GM12878 (cell line): ENCODE measurements around the gene ALDH1A2. TPM values are rescaled to one million over a fixed set of nuclear protein-coding genes. Genes with fewer than 3 reads are reported as not detected.

Experiments used
- ATAC-seq: fragments of 200-7000 bp; cut with Tn5 transposase; 3 replicates; pipeline ENCODE4 v1.9.1; 2020; ENCODE audit warnings: mild to moderate bottlenecking, moderate library complexity
- BruUV-seq: library from RNA; stranded (reverse); fragments of 400-500 nt; replicated peaks from 2 replicates; lab custom pipeline; 2021; lab: Mats Ljungman, UMichigan
- CTCF ChIA-PET: fragments of 300-600 bp; sonication (Branson Sonifier 250); formaldehyde crosslinking; extraction: SDS; loops from one replicate; lab custom pipeline; 2021; ENCODE audit warnings: inconsistent platforms; lab: Yijun Ruan, JAX
- POLR2A ChIA-PET: fragments of 350-600 bp; formaldehyde crosslinking; extraction: SDS; loops from one replicate; lab custom pipeline; 2021; ENCODE audit warnings: inconsistent platforms; lab: Charles Lee
- RAD21 ChIA-PET: fragments of 300-600 bp; sonication (Branson Sonifier 250); formaldehyde crosslinking; loops from one replicate; lab custom pipeline; 2023; ENCODE audit warnings: antibody characterized with exemption; ENCODE audit not compliant: unreplicated experiment; lab: Charles Lee
- SMC1A ChIA-PET: fragments of 300-600 bp; sonication (Branson Sonifier 250); formaldehyde crosslinking; loops from one replicate; lab custom pipeline; 2023; ENCODE audit not compliant: unreplicated experiment, uncharacterized antibody; lab: Charles Lee
- DNase-seq: peaks from one replicate; pipeline ENCODE4 v3.0.0-alpha.2; 2011; ENCODE audit warnings: low read depth, low spot score
- FAIRE-seq: peaks from 3 replicates; lab custom pipeline; 2011; peaks lifted over from hg19 to GRCh38; lab: Jason Lieb, UNC
- H2AFZ ChIP-seq: 2 replicates; pipeline ENCODE4 v1.6.0; 2011; ENCODE audit warnings: low read depth, low read length, control low read depth; ENCODE audit not compliant: control insufficient read depth
- H3K27ac ChIP-seq: 2 replicates; pipeline ENCODE4 v1.5.1; 2011; ENCODE audit warnings: control low read depth; ENCODE audit not compliant: control insufficient read depth, insufficient read depth
- H3K27me3 ChIP-seq, 2 experiments: replicated peaks in 1 of 2; 2 replicates each; pipeline versions ENCODE4 v1.6.0 to v1.6.1; 2011; ENCODE audit warnings: low read length in 1 of 2; ENCODE audit not compliant: control insufficient read depth in 2 of 2, insufficient read depth in 2 of 2
- H3K36me3 ChIP-seq, 2 experiments: 2 replicates each; pipeline ENCODE4 v1.5.1; 2011; ENCODE audit warnings: low read length in 1 of 2; ENCODE audit not compliant: control insufficient read depth in 2 of 2, insufficient read depth in 2 of 2
- H3K4me1 ChIP-seq: 2 replicates; pipeline ENCODE4 v1.6.1; 2011; ENCODE audit warnings: mild to moderate bottlenecking, low read length, moderate library complexity, mixed read lengths; ENCODE audit not compliant: control insufficient read depth, insufficient read depth
- H3K4me2 ChIP-seq: 2 replicates; pipeline ENCODE4 v1.6.0; 2011; ENCODE audit warnings: control low read depth; ENCODE audit not compliant: control insufficient read depth, insufficient read depth
- H3K4me3 ChIP-seq: fragments of 200-600 bp; sonication (generic); 2 replicates; pipeline ENCODE4 v1.5.1; 2016
- H3K79me2 ChIP-seq: 2 replicates; pipeline ENCODE4 v1.6.0; 2011; ENCODE audit warnings: low read length; ENCODE audit not compliant: control insufficient read depth, insufficient read depth
- H3K9ac ChIP-seq: 2 replicates; pipeline ENCODE4 v1.8.0; 2011; ENCODE audit warnings: low read length, control low read depth, mixed read lengths; ENCODE audit not compliant: control insufficient read depth, insufficient read depth
- H3K9me3 ChIP-seq: replicated peaks from 3 replicates; pipeline ENCODE4 v1.5.1; 2011; ENCODE audit warnings: mild to moderate bottlenecking, low read length; ENCODE audit not compliant: control insufficient read depth, insufficient read depth
- H4K20me1 ChIP-seq: 2 replicates; pipeline ENCODE4 v1.6.0; 2011; ENCODE audit not compliant: control insufficient read depth, insufficient read depth
- BCLAF1 ChIP-seq: fragments of 450-650 bp; IDR thresholded peaks from 2 replicates; pipeline ENCODE4 v1.6.1; 2017; ENCODE audit warnings: antibody characterized with exemption, mild to moderate bottlenecking, moderate library complexity
- CREM ChIP-seq: IDR thresholded peaks from 2 replicates; pipeline ENCODE4 v1.6.1; 2014; ENCODE audit warnings: antibody characterized with exemption, low read depth
- EGR1 ChIP-seq, 2 experiments: IDR thresholded peaks; 1 replicate in 1 of 2; 2 replicates in 1 of 2; pipeline ENCODE4 v1.6.1; 2011 to 2012; ENCODE audit warnings: low read depth in 2 of 2, low read length in 2 of 2, borderline replicate concordance in 1 of 2, mild to moderate bottlenecking in 1 of 2, moderate library complexity in 1 of 2
- ETV6 ChIP-seq, 2 experiments: fragments of 450-650 bp in 1 of 2; IDR thresholded peaks in 1 of 2; conservative IDR thresholded peaks in 1 of 2; 2 replicates each; pipeline ENCODE4 v1.6.1; 2014; ENCODE audit warnings: antibody characterized with exemption in 1 of 2, borderline replicate concordance in 1 of 2, low read depth in 1 of 2, mild to moderate bottlenecking in 1 of 2, moderate library complexity in 1 of 2
- JUND ChIP-seq: IDR thresholded peaks from 2 replicates; pipeline ENCODE4 v1.6.1; 2012; ENCODE audit warnings: low read depth, mild to moderate bottlenecking, low read length, improper control_type of control experiment, moderate library complexity
- MTA2 ChIP-seq: fragments of 450-650 bp; IDR thresholded peaks from 2 replicates; pipeline ENCODE4 v1.6.1; 2016; ENCODE audit warnings: low read depth, mild to moderate bottlenecking, moderate library complexity
- POLR2AphosphoS2 ChIP-seq: IDR thresholded peaks from 2 replicates; pipeline ENCODE4 v1.6.1; 2011; ENCODE audit warnings: low read depth, mild to moderate bottlenecking, low read length, improper control_type of control experiment, moderate library complexity
- RFX5 ChIP-seq: IDR thresholded peaks from 2 replicates; pipeline ENCODE4 v1.6.1; 2011; ENCODE audit warnings: low read depth, low read length, improper control_type of control experiment
- RUNX3 ChIP-seq: IDR thresholded peaks from 2 replicates; pipeline ENCODE4 v1.6.1; 2012; ENCODE audit warnings: low read length, inconsistent platforms
- SKIL ChIP-seq: fragments of 450-650 bp; IDR thresholded peaks from 2 replicates; pipeline ENCODE4 v1.6.1; 2017; ENCODE audit warnings: mild to moderate bottlenecking, low read depth, inconsistent platforms; ENCODE audit not compliant: poor library complexity, severe bottlenecking
- TBL1XR1 ChIP-seq: IDR thresholded peaks from 2 replicates; pipeline ENCODE4 v1.6.1; 2012; ENCODE audit warnings: low read depth, low read length, improper control_type of control experiment
- WGBS: methylation state at CpG from one replicate; pipeline ENCODE4 v1.1.6; 2016; ENCODE audit warnings: low lambda C conversion rate; ENCODE audit not compliant: insufficient replicate concordance, insufficient coverage; ENCODE audit errors: missing lambda C conversion rate; 5-methylcytosine and 5-hydroxymethylcytosine counted together
- in situ Hi-C: fragments of 300-500 bp; cut with MboI; formaldehyde crosslinking; loops from 9 replicates; pipeline ENCODE4 v1.14.3; 2018; ENCODE audit warnings: mixed read lengths
- intact Hi-C: fragments of 100-400 bp; cut with micrococcal nuclease; formaldehyde crosslinking; loops from one replicate; pipeline ENCODE4 v1.14.2; 2022; ENCODE audit not compliant: unreplicated experiment
- polyA plus RNA-seq, 11 experiments: library from polyadenylated mRNA; depleted of rRNA in 4 of 11; unstranded in 6 of 11; stranded (reverse) in 5 of 11; fragments of >200 nt; fragmentation: Nextera tagmentation in 4 of 11; fragmentation: Illumina TruSeq in 1 of 11; extraction: Ambion mirVana in 4 of 11; extraction: Trizol in 1 of 11; gene quantifications; 1 replicate in 1 of 11; 2 replicates in 10 of 11; pipeline versions ENCODE4 v1.2.1 to v1.2.3, GENCODE V29; 2011 to 2016; ENCODE audit warnings: inconsistent platforms in 2 of 11, missing spikeins in 2 of 11, low read depth in 1 of 11
- total RNA-seq, 4 experiments: library from RNA; depleted of rRNA in 3 of 4; stranded (reverse); fragments of >200 nt in 3 of 4; fragmentation: Illumina TruSeq in 1 of 4; extraction: Trizol in 1 of 4; gene quantifications; 2 replicates each; pipeline versions ENCODE4 v1.2.1 to v1.2.3, GENCODE V29; 2013 to 2021
- TF ChIP-seq, protein P1 (sequence below): fragments of 450-650 bp; formaldehyde crosslinking; IDR thresholded peaks from 2 replicates; pipeline ENCODE4 v1.5.0; 2022; ENCODE audit warnings: mild to moderate bottlenecking, missing genetic modification characterization
- TF ChIP-seq, protein P2 (sequence below): IDR thresholded peaks from 2 replicates; pipeline ENCODE4 v1.6.1; 2012; ENCODE audit warnings: low read depth, low read length, improper control_type of control experiment

ALDH1A2 gene
- total and polyA plus RNA-seq, 10 of the 15 experiments (the other 5 are each of a cell fraction or from before 2014, with no cell fraction given), result 0.06 to 0.92 (median 0.18) TPM; not detected in 5

GRCh38 chr15:58077427-58077826, 11.9 kb upstream of the ALDH1A2 start (continued):
- TF ChIP-seq BCLAF1, result no peak
- no peak for TF ChIP-seq CREM
- TF ChIP-seq TBL1XR1, result no peak
- no peak for TF ChIP-seq RFX5
- no peak for TF ChIP-seq ETV6 (conservative IDR thresholded peaks at IDR 0.05 in 1 of 2, IDR thresholded peaks at IDR 0.05 in 1 of 2; ENCODE audit: borderline replicate concordance in 1 of 2, low read depth in 1 of 2)
- TF ChIP-seq SKIL, result no peak

DNA sequence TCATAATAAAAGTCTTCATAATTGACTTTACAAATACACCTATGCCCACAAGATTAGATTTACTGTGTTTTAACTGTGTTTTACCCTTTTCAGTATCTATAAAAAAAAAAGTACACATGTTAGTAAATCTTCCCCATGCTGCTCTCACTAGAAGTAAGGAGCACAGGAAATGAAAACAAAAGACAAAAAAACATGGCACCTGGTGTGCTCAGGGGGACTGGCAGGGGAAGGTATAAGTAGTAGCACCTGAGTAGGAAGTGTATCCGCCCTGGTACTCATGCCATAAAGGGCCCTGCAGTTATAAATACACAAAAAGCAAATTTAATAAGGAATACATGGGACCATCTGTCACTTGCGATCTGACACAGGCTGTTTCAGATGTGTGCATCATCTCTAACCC, 8.9 kb upstream of the ALDH1A2 start:
- Histone ChIP-seq H3K9ac (no peak overlapping the region), H3K79me2 (no peaks in the 10 kb centered on the region), H3K4me3 (no peak overlapping the region), H3K27ac (no peak overlapping the region), H3K4me1 (no peaks in the 10 kb centered on the region), H3K4me2 (no peak overlapping the region), H3K27me3 (peaks cover 1 to 2% of the 10 kb centered on the region in 2 experiments; a peak in 2 of 4 replicates), H3K9me3 (no peaks in the 10 kb centered on the region), H3K36me3 (no peaks in the 10 kb centered on the region), H4K20me1 (no peaks in the 10 kb centered on the region), H2AFZ (no peak overlapping the region)
- no peak for ATAC-seq
- in situ Hi-C loops, result no loop called here
- WGBS, result 44% methylated on average over 2 of the region's 2 CpGs
- RAD21 ChIA-PET, result no interaction called here
- POLR2A ChIA-PET, result no interaction called here
- CTCF ChIA-PET, result no interaction called here
- no peak for DNase-seq
- intact Hi-C loops, result loop anchor here (10.0 kb wide), 1 partner anchor 330 kb away; no protein-coding TSS in a partner anchor
- BruUV-seq, result no TSS peak
- no peak for FAIRE-seq
- SMC1A ChIA-PET, result no interaction called here
- TF ChIP-seq, protein P1, sequence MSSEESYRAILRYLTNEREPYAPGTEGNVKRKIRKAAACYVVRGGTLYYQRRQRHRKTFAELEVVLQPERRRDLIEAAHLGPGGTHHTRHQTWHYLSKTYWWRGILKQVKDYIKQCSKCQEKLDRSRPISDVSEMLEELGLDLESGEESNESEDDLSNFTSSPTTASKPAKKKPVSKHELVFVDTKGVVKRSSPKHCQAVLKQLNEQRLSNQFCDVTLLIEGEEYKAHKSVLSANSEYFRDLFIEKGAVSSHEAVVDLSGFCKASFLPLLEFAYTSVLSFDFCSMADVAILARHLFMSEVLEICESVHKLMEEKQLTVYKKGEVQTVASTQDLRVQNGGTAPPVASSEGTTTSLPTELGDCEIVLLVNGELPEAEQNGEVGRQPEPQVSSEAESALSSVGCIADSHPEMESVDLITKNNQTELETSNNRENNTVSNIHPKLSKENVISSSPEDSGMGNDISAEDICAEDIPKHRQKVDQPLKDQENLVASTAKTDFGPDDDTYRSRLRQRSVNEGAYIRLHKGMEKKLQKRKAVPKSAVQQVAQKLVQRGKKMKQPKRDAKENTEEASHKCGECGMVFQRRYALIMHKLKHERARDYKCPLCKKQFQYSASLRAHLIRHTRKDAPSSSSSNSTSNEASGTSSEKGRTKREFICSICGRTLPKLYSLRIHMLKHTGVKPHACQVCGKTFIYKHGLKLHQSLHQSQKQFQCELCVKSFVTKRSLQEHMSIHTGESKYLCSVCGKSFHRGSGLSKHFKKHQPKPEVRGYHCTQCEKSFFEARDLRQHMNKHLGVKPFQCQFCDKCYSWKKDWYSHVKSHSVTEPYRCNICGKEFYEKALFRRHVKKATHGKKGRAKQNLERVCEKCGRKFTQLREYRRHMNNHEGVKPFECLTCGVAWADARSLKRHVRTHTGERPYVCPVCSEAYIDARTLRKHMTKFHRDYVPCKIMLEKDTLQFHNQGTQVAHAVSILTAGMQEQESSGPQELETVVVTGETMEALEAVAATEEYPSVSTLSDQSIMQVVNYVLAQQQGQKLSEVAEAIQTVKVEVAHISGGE (CRISPR knock-in tag), result no peak
- TF ChIP-seq, protein P2, sequence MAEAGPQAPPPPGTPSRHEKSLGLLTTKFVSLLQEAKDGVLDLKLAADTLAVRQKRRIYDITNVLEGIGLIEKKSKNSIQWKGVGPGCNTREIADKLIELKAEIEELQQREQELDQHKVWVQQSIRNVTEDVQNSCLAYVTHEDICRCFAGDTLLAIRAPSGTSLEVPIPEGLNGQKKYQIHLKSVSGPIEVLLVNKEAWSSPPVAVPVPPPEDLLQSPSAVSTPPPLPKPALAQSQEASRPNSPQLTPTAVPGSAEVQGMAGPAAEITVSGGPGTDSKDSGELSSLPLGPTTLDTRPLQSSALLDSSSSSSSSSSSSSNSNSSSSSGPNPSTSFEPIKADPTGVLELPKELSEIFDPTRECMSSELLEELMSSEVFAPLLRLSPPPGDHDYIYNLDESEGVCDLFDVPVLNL, result no peak
- TF ChIP-seq MTA2 (no peak), POLR2AphosphoS2 (no peak), JUND (no peak), RUNX3 (no peak), EGR1 (IDR thresholded peaks at IDR 0.05; ENCODE audit: borderline replicate concordance in 1 of 2, low read depth in 2 of 2, low read length in 2 of 2) (no peak)
